HG02885 (cell line): ENCODE results near the gene SLC8A3.

Source experiments
- ATAC-seq: cut with Tn5 transposase; IDR thresholded peaks from one replicate; pipeline ENCODE4 v1.9.1; 2021; ENCODE audit warnings: mild to moderate bottlenecking; ENCODE audit not compliant: unreplicated experiment, poor library complexity

The SLC8A3 gene

GRCh38 chr14:70123796-70124195, 65.0 kb downstream of the SLC8A3 start:
- no peak for ATAC-seq

DNA sequence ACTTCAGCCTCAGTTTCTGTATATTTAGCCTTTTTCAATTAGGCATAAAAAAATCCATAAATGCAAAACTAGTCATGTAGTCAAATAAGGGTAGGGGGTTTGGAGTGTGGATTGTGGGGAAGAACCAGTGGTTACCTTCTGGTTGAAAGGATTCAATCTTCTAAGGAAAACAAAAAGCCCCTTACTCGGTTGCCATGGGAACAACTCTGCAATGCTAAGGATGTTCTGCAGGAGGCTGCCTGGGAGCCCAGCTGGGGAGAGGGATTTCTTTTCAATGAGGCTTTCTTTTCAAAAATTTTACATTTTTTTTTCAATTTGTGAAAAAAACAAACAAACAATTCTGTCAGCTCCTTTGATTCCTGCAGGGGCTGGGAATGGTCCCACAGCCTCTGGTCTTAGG, 67.2 kb downstream of the SLC8A3 start:
- no peak for ATAC-seq

DNA sequence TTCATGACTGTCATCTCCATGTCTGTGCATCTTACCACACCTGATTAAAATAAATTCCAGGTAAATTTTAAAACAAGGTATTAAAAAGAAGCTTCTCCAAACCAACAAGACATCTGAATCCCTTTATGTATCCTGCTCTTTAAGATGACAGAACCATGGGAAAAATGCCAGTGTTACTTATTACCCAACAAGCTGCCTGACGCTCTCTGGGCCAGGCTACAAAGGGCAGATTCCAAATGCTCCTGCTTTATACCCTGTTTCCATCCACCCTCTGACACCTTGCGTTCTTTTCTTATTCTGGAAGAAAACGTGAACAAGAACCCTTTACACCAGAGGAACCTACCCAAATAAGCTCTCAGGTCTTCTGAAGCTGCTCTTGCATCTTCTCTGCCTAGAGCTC, 70.7 kb downstream of the SLC8A3 start:
- no peak for ATAC-seq

DNA sequence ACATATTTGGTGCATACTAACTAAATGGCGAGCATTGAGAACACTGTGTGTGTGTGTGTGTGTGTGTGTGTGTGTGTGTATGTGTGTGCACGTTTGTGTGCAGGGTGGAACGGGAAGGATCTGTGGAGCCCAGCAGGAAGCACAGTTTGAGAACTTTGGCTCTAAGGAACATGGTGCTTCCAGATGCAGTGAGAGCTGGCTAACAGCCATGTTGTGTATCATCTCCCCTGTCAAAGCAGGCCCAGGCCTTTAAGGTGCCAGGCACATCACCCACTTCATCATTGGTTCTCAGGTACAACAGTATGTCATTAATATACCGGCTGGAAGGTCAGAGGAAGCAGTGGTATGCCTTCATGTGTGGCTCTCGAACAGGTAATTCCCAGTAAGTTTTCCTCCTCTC, 72.5 kb downstream of the SLC8A3 start:
- ATAC-seq = no peak

DNA sequence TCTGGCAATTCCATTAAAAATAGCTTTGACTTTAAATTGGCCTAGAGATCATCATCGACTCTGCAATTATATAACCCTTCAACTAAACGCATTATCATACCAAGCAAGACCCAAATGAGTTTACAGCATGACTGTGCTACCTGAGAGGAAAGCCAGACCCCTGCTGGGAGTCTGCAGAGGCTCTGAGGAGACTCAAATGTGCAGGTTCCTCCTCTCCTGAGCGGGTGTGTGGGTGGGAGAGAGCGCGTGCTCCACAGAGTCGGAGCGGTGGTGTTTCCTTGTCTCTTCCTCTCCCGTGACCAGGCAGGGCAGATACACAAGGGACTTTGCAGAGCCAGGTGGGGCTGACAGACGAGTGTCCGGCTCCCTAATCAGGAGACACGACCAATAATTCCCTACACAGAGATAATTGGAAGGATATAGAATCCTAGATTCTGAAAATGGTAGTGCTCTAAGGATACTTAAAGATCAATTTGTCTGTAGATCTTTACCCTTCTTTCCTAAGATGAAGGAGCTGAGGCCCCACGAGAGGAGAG, 74.1 kb downstream of the SLC8A3 start:
- no peak for ATAC-seq

GRCh38 chr14:70113211-70113610, 75.5 kb downstream of the SLC8A3 start:
- ATAC-seq = no peak

DNA sequence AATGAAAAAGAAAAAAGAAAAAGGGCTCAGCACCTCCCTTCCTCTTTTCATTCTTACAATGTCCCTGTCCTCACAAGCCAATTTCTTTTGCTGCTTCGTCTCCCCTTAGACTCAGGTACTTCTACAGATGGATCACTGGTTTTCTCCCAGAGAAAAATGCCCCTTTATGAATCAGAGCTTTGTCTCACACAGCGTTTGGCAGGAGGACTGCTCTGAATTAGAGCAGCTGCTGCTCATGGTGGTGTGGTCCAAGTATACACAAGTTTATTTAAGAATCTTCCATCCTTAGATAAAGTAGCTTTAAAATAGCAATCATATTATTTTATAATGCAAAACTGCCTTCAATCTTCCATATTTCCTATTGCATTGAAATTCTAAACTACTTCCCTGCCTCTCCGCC, 80.3 kb downstream of the SLC8A3 start:
- ATAC-seq = no peak

DNA sequence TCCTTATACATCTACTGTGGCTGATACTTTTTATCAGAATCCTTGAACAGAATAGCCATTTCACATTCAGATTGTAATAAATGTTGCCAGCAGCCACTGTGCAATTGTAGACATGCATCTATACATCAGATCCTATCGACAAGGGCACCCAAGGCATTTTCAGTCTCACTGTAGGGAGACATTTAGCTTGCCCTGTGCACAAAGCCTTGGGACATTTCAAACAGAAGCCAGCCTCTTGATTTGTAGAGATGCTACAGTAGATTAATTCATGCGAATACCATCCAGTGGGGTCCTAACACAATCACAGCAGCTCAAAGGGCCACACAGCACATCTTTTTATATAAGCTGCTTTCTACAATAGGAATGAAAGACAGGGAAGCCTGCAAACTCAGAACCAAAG, 81.4 kb downstream of the SLC8A3 start:
- no peak for ATAC-seq

DNA sequence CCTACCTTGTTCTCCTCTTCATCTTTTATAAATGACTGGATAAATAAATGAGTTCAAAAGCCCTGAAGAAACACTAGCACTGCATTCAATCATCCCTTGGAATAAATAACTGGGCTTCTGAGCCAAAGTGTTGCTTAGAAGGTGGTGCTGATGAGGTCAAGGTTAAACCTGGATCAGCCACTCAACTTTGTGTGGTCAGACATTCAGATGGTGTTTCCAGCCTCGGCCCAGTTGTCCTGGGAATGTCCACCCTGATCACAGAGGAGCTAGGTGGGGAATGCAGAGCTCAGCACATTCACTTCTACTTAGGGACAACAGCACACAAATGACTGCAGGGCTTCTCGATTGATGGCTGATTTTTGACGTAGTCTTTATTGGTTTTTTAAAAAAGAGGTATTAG, 88.7 kb downstream of the SLC8A3 start:
- no peak for ATAC-seq

DNA sequence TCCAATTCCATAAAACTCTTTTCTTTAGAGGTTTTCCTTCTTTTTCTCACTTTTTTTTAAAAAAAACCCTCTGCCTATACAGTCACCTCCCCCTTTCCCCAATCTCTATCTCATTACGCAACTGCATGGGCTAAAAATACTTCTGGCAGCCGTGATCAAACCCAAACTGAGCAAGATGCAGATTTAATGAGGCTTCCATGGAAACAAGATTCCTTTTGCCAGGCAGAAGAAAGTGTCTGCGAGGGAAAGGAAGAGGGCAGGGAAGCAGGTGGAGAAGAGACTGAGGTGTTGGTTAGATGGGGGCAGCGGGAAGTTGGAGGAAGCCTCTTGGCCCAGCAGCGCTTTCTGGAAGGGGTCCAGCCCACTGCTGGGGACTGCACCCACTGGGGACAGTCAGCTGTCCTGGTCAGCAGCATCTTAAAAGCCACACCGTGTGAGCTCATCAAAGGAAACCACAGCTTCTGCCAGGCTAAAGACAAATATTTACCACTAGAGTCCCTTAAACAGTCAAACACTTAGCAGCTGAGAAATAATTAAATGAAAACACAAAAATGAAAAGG, 90.4 kb downstream of the SLC8A3 start:
- ATAC-seq = no peak

DNA sequence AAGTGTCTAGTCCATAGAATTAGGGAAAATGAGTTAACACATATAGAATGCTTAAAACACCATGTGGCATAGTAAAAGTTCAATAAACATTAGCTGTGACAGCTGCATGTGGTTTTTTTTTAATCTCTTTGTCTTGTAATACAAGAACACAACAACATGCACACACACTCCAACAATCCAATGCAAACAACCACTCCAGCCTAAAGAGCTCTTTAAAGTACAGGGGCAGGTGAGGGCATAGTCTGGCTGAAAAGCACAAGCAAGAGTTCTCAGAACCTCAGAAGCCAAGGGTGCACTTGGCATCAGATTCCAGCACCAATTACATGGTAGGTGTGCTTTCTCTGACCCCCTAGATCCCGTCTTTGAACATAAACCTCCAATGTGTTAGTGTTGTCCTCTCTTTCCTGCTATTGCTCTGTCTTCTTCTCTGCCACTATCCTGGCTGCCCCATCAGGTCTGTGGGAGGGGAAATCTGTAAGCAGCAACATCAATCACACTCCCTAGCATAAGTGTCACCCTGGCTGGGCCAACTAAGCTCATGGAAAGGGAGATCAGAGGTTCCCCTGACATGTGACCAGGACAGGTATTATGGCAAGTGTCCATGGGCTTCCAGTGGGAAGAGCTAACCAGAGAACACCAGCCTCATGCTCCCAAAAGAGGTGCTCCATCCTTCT, 91.0 kb downstream of the SLC8A3 start:
- no peak for ATAC-seq

DNA sequence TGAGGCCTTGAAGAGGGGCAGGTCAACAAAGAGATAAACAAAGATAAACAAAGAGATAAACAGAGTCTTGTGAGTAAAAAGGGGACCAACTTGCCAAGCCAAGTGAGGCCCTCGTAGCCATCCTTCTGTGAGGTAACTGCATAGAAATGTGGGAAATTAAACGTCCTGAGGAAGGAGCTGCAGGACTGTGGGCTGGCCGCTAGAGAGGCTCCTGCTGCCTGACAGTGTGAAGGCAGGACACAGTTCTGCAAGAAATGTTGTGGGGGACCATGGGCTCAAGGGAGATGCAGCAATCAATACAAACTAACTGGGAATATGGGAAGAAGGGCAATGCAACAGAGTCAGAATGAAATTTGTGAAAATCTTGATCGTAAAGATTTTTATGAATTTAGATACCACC, 91.9 kb downstream of the SLC8A3 start:
- ATAC-seq = no peak

GRCh38 chr14:70094631-70095030, 94.1 kb downstream of the SLC8A3 start:
- no peak for ATAC-seq

- ATAC-seq = no peak
These were observed 94.6 kb downstream of the SLC8A3 start for GRCh38 chr14:70094106-70094505.

DNA sequence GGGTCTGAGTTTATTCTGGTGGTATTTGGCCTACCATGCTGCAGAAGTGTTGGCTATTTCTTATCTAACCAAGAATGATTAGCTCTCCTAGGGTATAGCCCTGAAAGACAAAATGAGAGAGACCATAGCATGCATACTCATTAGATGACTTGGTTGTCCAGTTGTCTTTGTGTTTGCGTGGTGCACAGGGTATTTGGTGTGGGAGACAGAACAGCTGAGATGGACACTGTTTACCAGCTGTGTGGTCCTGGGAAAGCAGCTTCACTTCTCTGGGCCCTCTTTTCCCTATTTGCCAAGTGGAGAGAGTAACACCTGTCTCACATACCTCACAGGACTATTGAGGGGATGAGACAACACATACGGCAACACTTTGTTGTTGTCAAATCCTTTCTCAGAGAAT, 95.6 kb downstream of the SLC8A3 start:
- no peak for ATAC-seq

DNA sequence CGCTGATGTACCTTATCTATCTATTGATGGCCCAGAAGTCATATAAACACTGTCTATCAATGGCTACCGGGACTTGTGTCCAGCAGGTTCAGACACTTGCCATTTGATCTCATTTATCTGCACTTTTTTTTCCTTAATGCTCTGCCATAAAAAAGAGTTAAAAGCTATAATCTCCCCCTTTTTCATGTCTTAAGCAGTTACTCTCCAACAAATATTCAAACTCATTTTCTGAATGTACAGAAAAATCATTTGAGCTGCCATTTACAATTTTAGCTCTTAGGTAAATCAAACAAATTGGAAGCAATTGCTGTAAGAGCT, 101.4 kb downstream of the SLC8A3 start:
- ATAC-seq = no peak

- ATAC-seq = no peak
These were observed 101.9 kb downstream of the SLC8A3 start for GRCh38 chr14:70086685-70087379.

DNA sequence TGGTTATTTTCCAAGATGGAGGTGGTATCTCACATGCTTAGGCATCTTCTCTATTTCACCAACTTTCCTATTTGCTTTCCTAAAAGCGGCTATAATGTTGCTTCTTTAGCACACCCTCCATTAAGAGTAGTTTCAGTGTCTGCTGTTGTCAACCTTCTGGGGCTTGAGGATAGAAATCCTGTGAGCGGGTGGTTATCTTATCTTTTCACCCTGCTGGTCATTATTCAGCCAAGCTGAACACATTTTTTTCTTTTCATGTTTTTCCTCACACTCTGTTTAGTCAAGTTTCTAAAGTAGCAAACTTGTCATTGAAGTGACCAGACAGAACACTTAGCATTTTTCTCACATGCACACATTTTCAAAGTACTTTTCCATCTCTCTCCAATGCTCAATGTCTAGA, 104.5 kb downstream of the SLC8A3 start:
- ATAC-seq = no peak

- ATAC-seq = no peak
These were observed 106.4 kb downstream of the SLC8A3 start for GRCh38 chr14:70082394-70082793.

- no peak for ATAC-seq
These were observed 108.7 kb downstream of the SLC8A3 start for GRCh38 chr14:70080076-70080475.

DNA sequence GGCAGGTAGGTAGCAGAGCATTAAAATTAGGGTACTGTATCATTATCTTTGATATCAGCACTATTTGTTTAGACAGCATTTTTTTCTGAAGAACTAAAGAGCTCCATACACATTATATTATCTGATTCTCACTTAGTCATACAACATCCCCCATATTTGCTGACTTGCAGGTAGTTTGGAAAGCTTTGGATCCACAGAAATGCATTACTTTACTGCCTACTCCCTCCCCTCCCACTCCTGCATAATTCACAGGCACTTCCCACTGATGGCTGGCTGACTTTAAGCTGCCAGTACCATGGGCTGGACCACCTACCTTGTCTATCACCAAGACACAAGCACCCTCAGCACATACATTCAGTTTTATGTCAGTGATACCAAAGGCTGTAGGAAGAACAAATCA, 110.4 kb downstream of the SLC8A3 start:
- no peak for ATAC-seq

DNA sequence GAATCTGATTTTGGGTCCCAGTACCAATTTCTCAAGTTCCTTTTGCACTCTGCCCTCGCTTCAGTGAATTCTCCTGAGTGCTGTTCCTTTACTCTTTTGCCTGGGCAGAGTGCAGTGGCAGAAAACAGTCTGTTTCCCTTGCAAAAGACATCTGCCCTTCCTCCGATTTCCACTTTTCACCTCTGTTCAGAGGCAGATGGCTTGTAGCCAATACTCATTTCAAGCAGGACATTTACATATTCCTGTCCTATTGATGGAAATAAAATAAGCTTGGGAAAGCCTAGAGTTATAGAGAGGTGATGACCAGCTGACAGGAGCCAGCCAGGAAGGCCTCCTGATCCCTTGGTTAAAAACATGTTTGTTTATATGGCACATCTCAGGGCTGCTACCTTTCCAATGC, 111.0 kb downstream of the SLC8A3 start:
- no peak for ATAC-seq
